KMS-11 (cell line): Measurements from ENCODE around the gene PNN.
"Not testable (repeated sequence)": the region's sequence is repeated elsewhere in the genome, so short reads cannot be mapped to it uniquely, and the experiment has no call there.

Experiments
- H2AFZ ChIP-seq: fragments of 200-600 bp; sonication (generic); 2 replicates; pipeline ENCODE4 v1.6.1; 2016; ENCODE audit warnings: antibody characterized with exemption, mixed run types, low read depth
- H3K27ac ChIP-seq: fragments of 200-600 bp; sonication (generic); 2 replicates; pipeline ENCODE4 v1.6.1; 2016; ENCODE audit warnings: mild to moderate bottlenecking, mixed run types
- H3K27me3 ChIP-seq: fragments of 200-600 bp; sonication (generic); 2 replicates; pipeline ENCODE4 v1.6.1; 2017; ENCODE audit warnings: mild to moderate bottlenecking, low read depth, mixed run types, moderate library complexity; ENCODE audit not compliant: insufficient read depth
- H3K36me3 ChIP-seq: fragments of 200-600 bp; sonication (generic); 2 replicates; pipeline ENCODE4 v1.6.1; 2017; ENCODE audit warnings: mild to moderate bottlenecking, mixed run types; ENCODE audit not compliant: insufficient read depth
- H3K4me1 ChIP-seq: fragments of 200-600 bp; sonication (generic); 2 replicates; pipeline ENCODE4 v1.6.1; 2016; ENCODE audit warnings: mild to moderate bottlenecking, low read depth, mixed run types; ENCODE audit not compliant: poor library complexity, severe bottlenecking
- H3K4me2 ChIP-seq: fragments of 200-600 bp; sonication (generic); 2 replicates; pipeline ENCODE4 v1.7.0; 2016; ENCODE audit warnings: mild to moderate bottlenecking, mixed run types
- H3K4me3 ChIP-seq: fragments of 200-600 bp; sonication (generic); IDR thresholded peaks from 2 replicates; pipeline ENCODE4 v1.6.1; 2017; ENCODE audit warnings: low read depth, low read length, mixed read lengths; ENCODE audit not compliant: insufficient read depth
- H3K79me2 ChIP-seq: fragments of 200-600 bp; sonication (generic); 2 replicates; pipeline ENCODE4 v1.6.1; 2016; ENCODE audit warnings: low read depth, mixed run types; ENCODE audit not compliant: insufficient read depth
- H3K9ac ChIP-seq: fragments of 200-600 bp; sonication (generic); 2 replicates; pipeline ENCODE4 v1.6.1; 2016; ENCODE audit warnings: mild to moderate bottlenecking, mixed run types
- H4K20me1 ChIP-seq: fragments of 200-600 bp; sonication (generic); 2 replicates; pipeline ENCODE4 v1.6.1; 2016; ENCODE audit warnings: mild to moderate bottlenecking, mixed run types; ENCODE audit not compliant: insufficient read depth
- CTCF ChIP-seq: fragments of 200-600 bp; sonication (generic); conservative IDR thresholded peaks from 2 replicates; pipeline ENCODE4 v1.6.1; 2017; ENCODE audit warnings: low read depth, mild to moderate bottlenecking, antibody characterized with exemption, low read length, moderate library complexity, mixed read lengths

PNN gene

GRCh38 chr14:39218171-39218769 lies 43.2 kb downstream of the PNN start:
- TF ChIP-seq CTCF: no peak
- H3K79me2 ChIP-seq: no peaks in the 10 kb centered on the region
- no peaks in the 10 kb centered on the region for H3K27me3 ChIP-seq
- H3K9ac ChIP-seq: no peak overlapping the region
- H4K20me1 ChIP-seq: no peaks in the 10 kb centered on the region
- H3K4me2 ChIP-seq: no peak overlapping the region
- H2AFZ ChIP-seq: no peak overlapping the region
- H3K27ac ChIP-seq: no peak overlapping the region
- no peak overlapping the region for H3K4me3 ChIP-seq
- no peaks in the 10 kb centered on the region for H3K4me1 ChIP-seq
- H3K36me3 ChIP-seq: no peaks in the 10 kb centered on the region

GRCh38 chr14:39219075-39219499 lies 44.0 kb downstream of the PNN start:
- Histone ChIP-seq H3K9ac (no peak overlapping the region), H3K4me1 (no peaks in the 10 kb centered on the region), H3K36me3 (no peaks in the 10 kb centered on the region), H3K27ac (no peak overlapping the region), H3K79me2 (no peaks in the 10 kb centered on the region), H3K4me2 (no peak overlapping the region), H3K27me3 (no peaks in the 10 kb centered on the region), H3K4me3 (no peak overlapping the region), H2AFZ (no peak overlapping the region), H4K20me1 (no peaks in the 10 kb centered on the region)
- no peak for TF ChIP-seq CTCF

GRCh38 chr14:39220473-39220872 lies 45.4 kb downstream of the PNN start:
- not testable (repeated sequence) for H4K20me1 ChIP-seq, H3K79me2 ChIP-seq, H3K9ac ChIP-seq, H3K4me2 ChIP-seq, H3K36me3 ChIP-seq, H3K4me3 ChIP-seq, H3K27ac ChIP-seq, H3K27me3 ChIP-seq, H2AFZ ChIP-seq, H3K4me1 ChIP-seq

- no peak overlapping the region for H3K27ac ChIP-seq
- H3K79me2 ChIP-seq: no peaks in the 10 kb centered on the region
- no peak for TF ChIP-seq CTCF
- H3K9ac ChIP-seq: no peak overlapping the region
- no peaks in the 10 kb centered on the region for H3K36me3 ChIP-seq
- no peak overlapping the region for H2AFZ ChIP-seq
- H3K4me1 ChIP-seq: no peaks in the 10 kb centered on the region
- no peak overlapping the region for H3K4me2 ChIP-seq
- H3K4me3 ChIP-seq: no peak overlapping the region
- H4K20me1 ChIP-seq: no peaks in the 10 kb centered on the region
- H3K27me3 ChIP-seq: no peaks in the 10 kb centered on the region
These were observed 53.0 kb downstream of the PNN start for GRCh38 chr14:39228044-39228443.

GRCh38 chr14:39228509-39229221 lies 53.6 kb downstream of the PNN start:
- H2AFZ ChIP-seq: no peak overlapping the region
- H4K20me1 ChIP-seq: no peaks in the 10 kb centered on the region
- H3K4me1 ChIP-seq: no peaks in the 10 kb centered on the region
- H3K36me3 ChIP-seq: no peaks in the 10 kb centered on the region
- TF ChIP-seq CTCF: no peak
- no peak overlapping the region for H3K4me3 ChIP-seq
- H3K27me3 ChIP-seq: no peaks in the 10 kb centered on the region
- H3K27ac ChIP-seq: no peak overlapping the region
- H3K79me2 ChIP-seq: no peaks in the 10 kb centered on the region
- no peak overlapping the region for H3K9ac ChIP-seq
- H3K4me2 ChIP-seq: no peak overlapping the region
